ENCODE measurements around the gene KL.

Gene KL

GRCh38 chr13:33081666-33082065, 65.4 kb downstream of the KL start:
- DNase-seq (ENCODE audit: low read depth) = no peak

GRCh38 chr13:33083054-33083453, 66.8 kb downstream of the KL start:
- DNase-seq (ENCODE audit: low read depth) = no peak

- no peak for DNase-seq (ENCODE audit: low read depth)
Measured at GRCh38 chr13:33087091-33087490, 70.9 kb downstream of the KL start.

GRCh38 chr13:33087790-33088189, 71.6 kb downstream of the KL start:
- no peak for DNase-seq (ENCODE audit: low read depth)

- no peak for DNase-seq (ENCODE audit: low read depth)
Measured at GRCh38 chr13:33089311-33089710, 73.1 kb downstream of the KL start.

GRCh38 chr13:33090755-33091414, 74.7 kb downstream of the KL start:
- DNase-seq (ENCODE audit: low read depth) = no peak

GRCh38 chr13:33091415-33091774, 75.2 kb downstream of the KL start:
- no peak for DNase-seq (ENCODE audit: low read depth)

GRCh38 chr13:33092073-33092987, 76.1 kb downstream of the KL start:
- no peak for DNase-seq (ENCODE audit: low read depth)

GRCh38 chr13:33096886-33097605, 80.8 kb downstream of the KL start:
- DNase-seq (ENCODE audit: low read depth) = no peak

- DNase-seq (ENCODE audit: low read depth) = no peak
Measured at GRCh38 chr13:33099860-33100259, 83.6 kb downstream of the KL start.

GRCh38 chr13:33100886-33101285, 84.7 kb downstream of the KL start:
- no peak for DNase-seq (ENCODE audit: low read depth)

- no peak for DNase-seq (ENCODE audit: low read depth)
Measured at GRCh38 chr13:33101835-33102234, 85.6 kb downstream of the KL start.

GRCh38 chr13:33103457-33103856, 87.2 kb downstream of the KL start:
- no peak for DNase-seq (ENCODE audit: low read depth)

- DNase-seq (ENCODE audit: low read depth) = no peak
Measured at GRCh38 chr13:33105387-33106005, 89.3 kb downstream of the KL start.

GRCh38 chr13:33106656-33107360, 90.6 kb downstream of the KL start:
- DNase-seq (ENCODE audit: low read depth) = no peak

- DNase-seq (ENCODE audit: low read depth) = no peak
Measured at GRCh38 chr13:33107361-33107760, 91.1 kb downstream of the KL start.

- DNase-seq (ENCODE audit: low read depth) = no peak
Measured at GRCh38 chr13:33108620-33109019, 92.4 kb downstream of the KL start.

GRCh38 chr13:33109271-33109697, 93.1 kb downstream of the KL start:
- DNase-seq (ENCODE audit: low read depth) = no peak

- DNase-seq (ENCODE audit: low read depth) = no peak
Measured at GRCh38 chr13:33109801-33110200, 93.6 kb downstream of the KL start.

GRCh38 chr13:33110386-33110712, 94.1 kb downstream of the KL start:
- DNase-seq (ENCODE audit: low read depth) = no peak

- no peak for DNase-seq (ENCODE audit: low read depth)
Measured at GRCh38 chr13:33110713-33111413, 94.6 kb downstream of the KL start.
